Mesenteric fat pad (tissue), 1 donor: ENCODE data around the gene GSTA5. TPM values are rescaled to one million over a fixed set of nuclear protein-coding genes. Genes with fewer than 3 reads are reported as not detected.
"Not testable (repeated sequence)": the region's sequence is repeated elsewhere in the genome, so short reads cannot be mapped to it uniquely, and the experiment has no call there.

ENCODE experiments used
- DNase-seq: peaks from one replicate; pipeline ENCODE4 v3.0.0-alpha.2; 2020; ENCODE audit warnings: low spot score
- total RNA-seq: library from RNA; stranded (reverse); fragmentation: NEBNext Ultra II Directional; extraction: Animal tissue kit (Norgen Biotek cat#: 25700); gene quantifications from one replicate; pipeline ENCODE4 v1.2.1, GENCODE V29; 2021
- donor health status: DM: yes; HTN: yes; CAD: no.

The GSTA5 gene
- total RNA-seq, 1 donor from 2014 or later: not detected

DNA sequence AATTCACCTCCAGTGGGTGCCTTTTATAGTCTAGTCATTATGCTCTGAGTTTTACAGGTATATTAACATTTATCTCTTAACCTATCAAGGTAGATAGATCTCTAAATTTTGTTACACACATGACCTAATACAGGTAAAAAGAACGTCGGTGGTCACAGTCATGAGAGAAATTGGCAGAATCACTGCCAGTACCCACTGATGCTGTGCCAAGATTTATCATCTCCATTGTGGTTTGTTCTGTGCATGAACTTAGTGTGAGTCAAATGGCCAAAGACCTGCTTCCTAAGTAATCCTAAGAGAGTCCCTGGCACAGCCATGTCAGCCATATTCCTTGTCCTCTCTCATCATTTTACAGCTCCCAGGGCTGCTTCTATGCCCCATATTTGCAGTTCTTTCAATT lies 46.2 kb downstream of the GSTA5 start:
- DNase-seq: not testable (repeated sequence)

DNA sequence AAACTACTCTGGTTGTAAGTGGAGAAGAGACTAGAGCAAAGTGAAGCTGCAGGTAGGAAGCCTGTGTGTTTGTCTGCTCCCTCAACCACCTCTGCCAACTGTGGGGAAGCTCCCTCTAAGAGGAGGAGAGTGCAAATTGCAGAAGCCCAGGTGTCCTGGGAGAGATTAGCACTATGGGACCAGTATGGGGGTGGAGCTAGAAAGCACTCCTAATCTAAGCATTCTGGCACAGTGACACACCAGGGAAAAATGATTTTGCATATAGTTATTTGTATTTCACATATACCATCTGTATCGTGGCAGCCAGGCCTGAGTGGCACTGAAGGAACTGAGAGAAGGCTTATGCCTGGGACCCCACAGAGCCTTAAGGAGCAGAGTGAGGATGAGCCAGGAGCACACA lies 49.8 kb downstream of the GSTA5 start:
- DNase-seq: no peak

DNA sequence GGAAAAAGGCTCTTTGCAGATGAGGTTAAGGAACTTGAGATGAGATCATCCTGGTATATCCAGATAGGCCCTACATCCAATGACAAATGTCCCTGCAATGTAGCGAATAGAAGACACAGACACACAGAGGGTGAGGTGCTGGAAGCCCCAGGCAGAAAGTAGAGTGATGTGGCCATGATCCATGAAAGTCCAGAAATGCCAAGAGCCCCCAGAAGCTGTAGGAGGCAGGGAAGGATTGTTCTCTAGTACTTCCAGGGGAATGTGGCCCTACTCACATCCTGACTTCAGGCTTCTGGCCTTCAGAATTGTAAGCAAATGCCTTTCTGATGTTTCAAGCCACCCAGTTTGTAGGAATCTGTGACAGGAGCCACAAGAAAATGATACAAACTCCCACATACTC lies 51.0 kb downstream of the GSTA5 start:
- not testable (repeated sequence) for DNase-seq

DNA sequence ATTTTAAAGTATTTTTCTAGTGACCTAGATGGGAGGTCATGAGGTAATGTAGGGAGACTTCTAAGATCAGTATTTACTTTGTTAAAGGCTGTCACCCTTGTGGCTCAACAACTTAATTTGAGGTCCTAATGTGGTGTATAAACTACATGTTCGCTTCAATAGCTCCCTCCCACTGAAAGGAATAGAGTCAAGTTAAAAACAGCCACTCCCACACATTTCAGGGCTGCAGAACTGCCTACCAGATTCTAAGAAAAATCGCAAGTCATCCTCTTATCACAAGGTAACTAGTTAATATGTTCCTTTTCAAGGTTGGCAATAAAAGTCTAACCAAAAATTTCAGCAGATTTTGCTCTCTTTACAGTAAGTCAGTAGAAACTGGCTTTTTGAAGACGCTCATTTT lies 52.1 kb downstream of the GSTA5 start:
- no peak for DNase-seq

DNA sequence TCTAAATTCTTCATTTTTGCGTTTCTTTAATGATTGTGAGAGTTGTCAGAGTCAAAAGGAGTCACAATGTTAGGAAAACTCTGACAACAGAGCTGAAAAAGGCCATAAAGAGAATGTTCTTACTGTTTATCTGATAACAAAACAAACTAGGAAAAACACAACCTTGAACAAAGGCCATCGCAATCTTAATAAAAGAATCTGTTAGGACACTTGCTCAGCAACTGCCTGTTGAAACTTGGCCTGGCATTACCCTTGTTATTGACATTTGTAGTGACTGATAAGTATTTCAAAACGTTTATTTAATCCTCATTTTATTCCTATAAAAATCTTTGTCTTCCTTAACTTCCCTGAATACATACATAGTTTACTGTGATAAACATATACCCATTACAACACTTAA lies 52.7 kb downstream of the GSTA5 start:
- DNase-seq: no peak

DNA sequence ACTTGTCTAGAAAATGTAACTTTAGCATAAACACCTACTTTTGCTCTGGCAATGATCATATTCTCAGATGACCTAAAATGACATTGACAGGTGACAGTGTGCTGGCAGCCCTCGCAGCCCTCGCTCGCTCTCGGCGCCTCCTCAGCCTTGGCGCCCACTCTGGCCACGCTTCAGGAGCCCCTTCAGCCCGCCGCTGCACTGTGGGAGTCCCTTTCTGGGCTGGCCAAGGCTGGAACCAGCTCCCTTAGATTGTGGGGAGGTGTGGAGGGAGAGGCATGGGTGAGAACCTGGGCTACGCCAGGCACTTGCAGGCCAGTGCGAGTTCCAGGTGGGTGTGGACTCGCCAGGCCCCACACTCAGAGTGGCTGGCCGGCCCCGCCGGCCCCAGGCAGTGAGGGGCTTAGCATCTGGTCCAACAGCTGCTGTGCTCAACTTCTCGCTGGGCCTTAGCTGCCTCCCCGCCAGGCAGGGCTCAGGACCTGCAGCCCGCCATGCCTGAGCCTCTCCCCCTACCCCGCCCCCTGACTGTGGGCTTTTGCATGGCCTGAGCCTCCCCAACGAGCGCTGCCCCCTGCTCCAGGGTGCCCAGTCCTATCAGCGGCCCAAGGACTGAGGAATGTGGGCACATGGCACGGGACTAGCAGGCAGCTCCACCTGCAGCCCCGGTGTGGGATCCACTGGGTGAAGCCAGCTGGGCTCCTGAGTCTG lies 54.2 kb downstream of the GSTA5 start:
- DNase-seq: no peak

DNA sequence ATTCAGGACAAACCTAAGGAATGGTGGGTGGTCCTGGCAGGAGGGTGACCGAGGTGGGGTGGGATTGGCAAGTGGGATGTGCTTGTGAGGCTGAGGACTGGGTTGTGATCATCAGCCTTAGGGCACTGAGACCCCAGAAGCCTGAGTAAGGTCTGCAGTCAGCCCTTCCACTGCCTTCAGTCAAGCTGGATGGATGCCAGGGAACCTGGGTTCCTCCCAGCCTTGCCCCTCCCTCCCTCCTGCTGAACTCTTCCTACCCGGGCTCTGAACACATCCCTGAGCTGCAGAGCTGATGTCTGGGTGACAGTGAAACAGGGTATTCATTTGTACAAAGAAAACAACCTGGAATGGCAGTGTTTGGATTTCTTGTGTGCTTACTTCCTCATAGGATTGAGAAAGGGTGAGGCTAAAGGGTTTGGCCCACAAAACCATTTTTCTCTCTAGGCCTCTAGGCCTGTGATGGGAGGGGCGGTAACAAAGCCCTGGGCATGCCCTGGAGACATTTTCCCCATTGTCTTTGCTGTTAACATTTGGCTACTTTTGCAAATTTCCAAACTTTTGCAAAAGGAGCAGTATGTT lies 57.8 kb downstream of the GSTA5 start:
- not testable (repeated sequence) for DNase-seq

DNA sequence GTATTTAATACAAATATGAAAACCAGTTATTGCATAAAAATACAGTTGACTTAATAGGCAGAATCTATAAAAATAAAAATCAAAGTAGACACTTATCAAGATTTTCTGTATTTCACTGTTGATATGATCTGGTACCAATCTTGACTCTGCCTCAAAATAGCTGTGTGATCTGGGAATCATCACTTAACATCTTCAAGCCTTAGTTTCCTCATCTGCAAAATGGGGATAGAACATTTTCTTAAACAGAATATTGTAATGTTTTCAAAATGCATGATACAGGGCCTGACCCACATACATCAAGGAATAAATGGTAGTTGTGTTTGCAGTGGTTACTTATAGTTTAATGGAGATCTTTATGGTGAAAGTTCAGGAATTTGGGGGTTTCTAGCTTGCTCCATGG lies 58.4 kb downstream of the GSTA5 start:
- not testable (repeated sequence) for DNase-seq

Other genes starting within 250 kb of the GSTA5 start
- 12.6 TPM for gene TMEM14A, start 169.7 kb downstream of the GSTA5 start, total RNA-seq
- not detected for gene GSTA2, start 77.3 kb downstream of the GSTA5 start, total RNA-seq
- 0.93 TPM for gene GSTA1, start 37.0 kb downstream of the GSTA5 start, total RNA-seq
- not detected for gene GSTA3, start 68.9 kb upstream of the GSTA5 start, total RNA-seq
- 20.4 TPM for gene GSTA4, start 154.5 kb upstream of the GSTA5 start, total RNA-seq
- 10.2 TPM for gene CILK1, start 221.0 kb upstream of the GSTA5 start, total RNA-seq
- 158 TPM for gene FBXO9, start 224.6 kb upstream of the GSTA5 start, total RNA-seq